GM18520 (cell line): ENCODE data around the gene NEURL1.

ENCODE experiments used
- ATAC-seq: cut with Tn5 transposase; IDR thresholded peaks from one replicate; pipeline ENCODE4 v1.9.1; 2021; ENCODE audit not compliant: unreplicated experiment

The NEURL1 gene

GRCh38 chr10:103544657-103545310 is 51.3 kb downstream of the NEURL1 start:
- no peak for ATAC-seq

- ATAC-seq: no peak
Observed at GRCh38 chr10:103545366-103545765, 51.9 kb downstream of the NEURL1 start.

GRCh38 chr10:103545771-103546281 is 52.3 kb downstream of the NEURL1 start:
- ATAC-seq: no peak

- no peak for ATAC-seq
Observed at GRCh38 chr10:103546401-103546800, 52.9 kb downstream of the NEURL1 start.

- ATAC-seq: no peak
Observed at GRCh38 chr10:103547391-103547946, 54.0 kb downstream of the NEURL1 start.

GRCh38 chr10:103548006-103548405 is 54.5 kb downstream of the NEURL1 start:
- no peak for ATAC-seq

GRCh38 chr10:103548581-103549348 is 55.3 kb downstream of the NEURL1 start:
- ATAC-seq: no peak

- ATAC-seq: no peak
Observed at GRCh38 chr10:103549349-103549685, 55.8 kb downstream of the NEURL1 start.

GRCh38 chr10:103550229-103550628 is 56.7 kb downstream of the NEURL1 start:
- no peak for ATAC-seq

GRCh38 chr10:103551619-103552602 is 58.4 kb downstream of the NEURL1 start:
- no peak for ATAC-seq

- no peak for ATAC-seq
Observed at GRCh38 chr10:103552856-103553742, 59.6 kb downstream of the NEURL1 start.

GRCh38 chr10:103553743-103554487 is 60.4 kb downstream of the NEURL1 start:
- ATAC-seq: no peak

GRCh38 chr10:103554488-103555324 is 61.2 kb downstream of the NEURL1 start:
- no peak for ATAC-seq

GRCh38 chr10:103555325-103555649 is 61.8 kb downstream of the NEURL1 start:
- no peak for ATAC-seq

GRCh38 chr10:103555712-103556111 is 62.2 kb downstream of the NEURL1 start:
- ATAC-seq: no peak

- no peak for ATAC-seq
Observed at GRCh38 chr10:103556383-103557007, 63.0 kb downstream of the NEURL1 start.

- ATAC-seq: no peak
Observed at GRCh38 chr10:103557455-103557854, 64.0 kb downstream of the NEURL1 start.

GRCh38 chr10:103558911-103559310 is 65.4 kb downstream of the NEURL1 start:
- ATAC-seq: no peak
